ENCODE data around the gene AHCYL2. TPM values are rescaled to one million over a fixed set of nuclear protein-coding genes. Genes with fewer than 3 reads are reported as not detected.

The AHCYL2 gene
- total RNA-seq, 1 experiment from 2014 or later: 20.2 TPM

- CTCF ChIA-PET: no interaction called here
- POLR2A ChIA-PET: no interaction called here
- H3K36me3 ChIP-seq (ENCODE audit: control insufficient read depth, insufficient read depth, low read length): no peaks in the 10 kb centered on the region
- no peak for DNase-seq (ENCODE audit: low read depth, low spot score)
- no peaks in the 10 kb centered on the region for H3K9me3 ChIP-seq (ENCODE audit: control insufficient read depth, insufficient read depth, low read depth, low read length)
- no peak overlapping the region for H3K27ac ChIP-seq (ENCODE audit: low read length)
- BruUV-seq (replicated peaks): no TSS peak
- H3K4me1 ChIP-seq (ENCODE audit: control insufficient read depth, insufficient read depth, low read length): no peaks in the 10 kb centered on the region
- in situ Hi-C loops (cut with HindIII; ENCODE audit: low pct_unique_long_range_greater_than_20kb, low sequenced_read_pairs) (no loop called here), intact Hi-C loops (cut with micrococcal nuclease; ENCODE audit: unreplicated experiment) (no loop called here)
- no peak for ATAC-seq
- TF ChIP-seq SIN3A (IDR thresholded peaks at IDR 0.05; ENCODE audit: borderline replicate concordance, insufficient read depth, low read depth, low read length) (no peak), REST (IDR thresholded peaks at IDR 0.05; ENCODE audit: insufficient read depth in 1 of 2, low read depth in 2 of 2, low read length in 1 of 2) (no peak), TCF7L2 (IDR thresholded peaks at IDR 0.05; ENCODE audit: low read depth, low read length) (no peak), CTCF (IDR thresholded peaks at IDR 0.05) (no peak), POLR2AphosphoS5 (IDR thresholded peaks at IDR 0.05; ENCODE audit: low read depth, low read length) (no peak)
- no peak overlapping the region for H3K4me3 ChIP-seq (ENCODE audit: low read depth in 2 of 2, low read length in 2 of 2)
- no peaks in the 10 kb centered on the region for H3K27me3 ChIP-seq (ENCODE audit: control insufficient read depth, insufficient read depth, low read length)
Observed at GRCh38 chr7:129238546-129238945, 13.7 kb downstream of the AHCYL2 start.

- Histone ChIP-seq H3K36me3 (ENCODE audit: control insufficient read depth, insufficient read depth, low read length) (no peaks in the 10 kb centered on the region), H3K27me3 (ENCODE audit: control insufficient read depth, insufficient read depth, low read length) (no peaks in the 10 kb centered on the region), H3K9me3 (ENCODE audit: control insufficient read depth, insufficient read depth, low read depth, low read length) (no peaks in the 10 kb centered on the region), H3K4me3 (ENCODE audit: low read depth in 2 of 2, low read length in 2 of 2) (no peak overlapping the region), H3K4me1 (ENCODE audit: control insufficient read depth, insufficient read depth, low read length) (no peaks in the 10 kb centered on the region), H3K27ac (ENCODE audit: low read length) (no peak overlapping the region)
- BruUV-seq (replicated peaks): TSS peak; percentile 17
- ATAC-seq (no peak), DNase-seq (ENCODE audit: low read depth, low spot score) (no peak)
- ChIA-PET POLR2A (interaction anchor here (0.6 kb wide), 1 partner anchor 151 kb away, joined by 3 read pairs; no protein-coding TSS in a partner anchor), CTCF (no interaction called here)
- TF ChIP-seq POLR2AphosphoS5 (IDR thresholded peaks at IDR 0.05; ENCODE audit: low read depth, low read length) (no peak), CTCF (IDR thresholded peaks at IDR 0.05) (no peak), SIN3A (IDR thresholded peaks at IDR 0.05; ENCODE audit: borderline replicate concordance, insufficient read depth, low read depth, low read length) (no peak), TCF7L2 (IDR thresholded peaks at IDR 0.05; ENCODE audit: low read depth, low read length) (no peak), REST (IDR thresholded peaks at IDR 0.05; ENCODE audit: insufficient read depth in 1 of 2, low read depth in 2 of 2, low read length in 1 of 2) (no peak)
- intact Hi-C loops (cut with micrococcal nuclease; ENCODE audit: unreplicated experiment) (no loop called here), in situ Hi-C loops (cut with HindIII; ENCODE audit: low pct_unique_long_range_greater_than_20kb, low sequenced_read_pairs) (no loop called here)
Observed at GRCh38 chr7:129240119-129240820, 15.4 kb downstream of the AHCYL2 start.
